ENCODE measurements around the gene EID1.

Gene EID1

DNA sequence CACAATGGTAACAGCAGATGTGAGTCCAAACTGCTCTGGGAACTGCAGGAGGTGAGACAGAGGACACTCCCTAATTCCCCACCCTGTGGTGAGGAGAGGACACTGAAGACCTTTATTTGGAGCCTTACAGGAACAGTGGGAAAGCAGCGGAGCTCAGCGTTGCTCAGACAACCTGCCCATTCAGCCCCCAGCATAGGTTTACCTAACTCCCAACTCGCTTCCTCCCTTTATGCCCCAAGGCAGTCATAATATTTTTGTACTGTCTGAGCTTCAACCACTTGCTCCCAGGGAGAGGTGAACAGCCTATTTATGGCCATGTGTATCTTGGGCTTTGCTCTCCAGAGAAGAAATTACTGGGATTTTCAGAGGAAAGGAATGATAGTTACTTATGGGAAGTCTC, 51.7 kb downstream of the EID1 start:
- TF ChIP-seq, protein P1, sequence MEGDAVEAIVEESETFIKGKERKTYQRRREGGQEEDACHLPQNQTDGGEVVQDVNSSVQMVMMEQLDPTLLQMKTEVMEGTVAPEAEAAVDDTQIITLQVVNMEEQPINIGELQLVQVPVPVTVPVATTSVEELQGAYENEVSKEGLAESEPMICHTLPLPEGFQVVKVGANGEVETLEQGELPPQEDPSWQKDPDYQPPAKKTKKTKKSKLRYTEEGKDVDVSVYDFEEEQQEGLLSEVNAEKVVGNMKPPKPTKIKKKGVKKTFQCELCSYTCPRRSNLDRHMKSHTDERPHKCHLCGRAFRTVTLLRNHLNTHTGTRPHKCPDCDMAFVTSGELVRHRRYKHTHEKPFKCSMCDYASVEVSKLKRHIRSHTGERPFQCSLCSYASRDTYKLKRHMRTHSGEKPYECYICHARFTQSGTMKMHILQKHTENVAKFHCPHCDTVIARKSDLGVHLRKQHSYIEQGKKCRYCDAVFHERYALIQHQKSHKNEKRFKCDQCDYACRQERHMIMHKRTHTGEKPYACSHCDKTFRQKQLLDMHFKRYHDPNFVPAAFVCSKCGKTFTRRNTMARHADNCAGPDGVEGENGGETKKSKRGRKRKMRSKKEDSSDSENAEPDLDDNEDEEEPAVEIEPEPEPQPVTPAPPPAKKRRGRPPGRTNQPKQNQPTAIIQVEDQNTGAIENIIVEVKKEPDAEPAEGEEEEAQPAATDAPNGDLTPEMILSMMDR (IDR thresholded peaks at IDR 0.05; ENCODE audit: low read depth, low read length), result no peak
- DNase-seq (ENCODE audit: low read depth, low spot score), result no peak
- in situ Hi-C loops (cut with HindIII; ENCODE audit: low sequenced_read_pairs), result no loop called here
- H3K4me3 ChIP-seq (ENCODE audit: low read depth, low read length), result no peak overlapping the region
